GM19324 (cell line): ENCODE results near the gene MSANTD3.
"Not testable (repeated sequence)": the region's sequence is repeated elsewhere in the genome, so short reads cannot be mapped to it uniquely, and the experiment has no call there.

Experiments
- ATAC-seq: cut with Tn5 transposase; IDR thresholded peaks from one replicate; pipeline ENCODE4 v1.9.1; 2021; ENCODE audit warnings: mild to moderate bottlenecking, moderate library complexity; ENCODE audit not compliant: unreplicated experiment, low FRiP score

Gene MSANTD3, protein sequence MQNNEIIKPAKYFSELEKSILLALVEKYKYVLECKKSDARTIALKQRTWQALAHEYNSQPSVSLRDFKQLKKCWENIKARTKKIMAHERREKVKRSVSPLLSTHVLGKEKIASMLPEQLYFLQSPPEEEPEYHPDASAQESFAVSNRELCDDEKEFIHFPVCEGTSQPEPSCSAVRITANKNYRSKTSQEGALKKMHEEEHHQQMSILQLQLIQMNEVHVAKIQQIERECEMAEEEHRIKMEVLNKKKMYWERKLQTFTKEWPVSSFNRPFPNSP

DNA sequence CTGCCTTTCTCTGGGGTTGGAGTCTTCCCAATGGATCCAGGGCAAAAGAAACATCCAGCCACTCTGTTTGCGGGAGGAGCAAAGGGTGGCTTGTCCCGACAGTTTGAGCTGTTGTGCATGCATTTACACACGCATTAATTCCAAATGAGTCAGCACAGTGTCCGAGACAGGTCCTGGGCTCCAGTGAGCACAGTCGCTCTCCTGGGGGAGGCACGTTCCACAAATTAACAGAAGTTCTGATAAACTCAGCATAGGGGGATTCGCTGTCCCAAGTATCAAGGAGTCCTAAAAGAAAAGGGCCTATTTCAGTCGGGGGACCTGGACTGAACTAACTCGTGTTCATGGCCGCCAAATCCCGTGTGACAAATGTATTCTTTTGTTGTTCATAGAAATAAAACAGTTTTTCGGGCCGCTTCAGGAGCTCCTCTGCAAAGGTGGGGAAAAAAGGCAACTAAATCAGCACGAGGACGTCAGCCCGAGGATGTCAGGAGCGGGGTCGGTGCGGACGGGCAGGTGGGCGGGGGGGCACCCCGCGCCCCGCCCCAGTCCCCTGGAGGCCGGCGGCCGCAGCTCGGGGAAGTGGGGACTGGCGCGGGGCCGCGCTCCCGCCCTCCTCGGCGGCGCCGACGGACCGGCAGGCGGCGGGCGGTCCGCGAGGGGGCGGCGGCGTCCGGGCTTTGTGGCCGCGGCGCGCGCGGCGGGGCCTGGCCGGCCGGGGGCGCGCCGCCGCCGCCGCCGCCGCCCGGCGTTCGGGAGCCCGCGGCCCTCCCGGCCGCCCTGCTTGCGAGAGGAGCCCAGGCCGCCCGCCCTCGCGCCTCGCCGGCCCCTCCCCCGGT lies at the start of gene MSANTD3:
MSANTD3 (plus strand) TSS at position 614 of the 836 bp plus-strand sequence. CDS start 14,796 bp downstream, outside the sequence.
- ATAC-seq: peak; percentile 82

DNA sequence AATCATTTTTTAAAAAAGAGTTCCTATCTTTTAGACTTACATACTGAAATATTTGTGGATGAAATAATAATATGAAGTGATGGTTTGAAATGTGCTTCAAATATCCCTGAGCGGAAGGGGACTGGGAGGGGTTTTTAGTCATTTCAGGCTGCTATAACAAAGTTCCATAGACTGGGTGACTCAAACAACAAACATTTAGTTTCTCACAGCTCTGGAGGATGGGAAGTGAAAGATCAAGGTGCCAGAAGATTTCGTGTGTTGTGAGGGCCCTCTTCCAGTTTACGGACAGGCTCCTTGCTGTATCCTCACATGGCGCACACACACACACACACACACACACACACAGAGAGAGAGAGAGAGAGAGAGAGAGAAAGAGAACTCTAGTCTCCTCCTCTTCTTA lies 47.1 kb upstream of the MSANTD3 start:
- no peak for ATAC-seq

DNA sequence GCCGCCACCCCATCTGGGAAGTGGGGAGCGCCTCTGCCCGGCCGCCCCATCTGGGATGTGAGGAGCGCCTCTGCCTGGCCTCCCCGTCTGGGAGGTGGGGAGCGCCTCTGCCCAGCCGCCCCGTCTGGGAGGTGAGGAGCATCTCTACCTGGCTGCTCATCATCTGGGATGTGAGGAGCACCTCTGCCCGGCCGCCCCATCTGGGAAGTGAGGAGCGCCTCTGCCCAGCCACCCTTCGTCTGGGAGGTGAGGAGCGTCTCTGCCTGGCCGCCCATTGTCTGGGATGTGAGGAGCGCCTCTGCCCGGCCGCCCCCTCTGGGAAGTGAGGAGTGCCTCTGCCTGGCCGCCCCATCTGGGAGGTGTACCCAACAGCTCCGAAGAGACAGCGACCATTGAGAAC lies 34.0 kb upstream of the MSANTD3 start:
- ATAC-seq: not testable (repeated sequence)

DNA sequence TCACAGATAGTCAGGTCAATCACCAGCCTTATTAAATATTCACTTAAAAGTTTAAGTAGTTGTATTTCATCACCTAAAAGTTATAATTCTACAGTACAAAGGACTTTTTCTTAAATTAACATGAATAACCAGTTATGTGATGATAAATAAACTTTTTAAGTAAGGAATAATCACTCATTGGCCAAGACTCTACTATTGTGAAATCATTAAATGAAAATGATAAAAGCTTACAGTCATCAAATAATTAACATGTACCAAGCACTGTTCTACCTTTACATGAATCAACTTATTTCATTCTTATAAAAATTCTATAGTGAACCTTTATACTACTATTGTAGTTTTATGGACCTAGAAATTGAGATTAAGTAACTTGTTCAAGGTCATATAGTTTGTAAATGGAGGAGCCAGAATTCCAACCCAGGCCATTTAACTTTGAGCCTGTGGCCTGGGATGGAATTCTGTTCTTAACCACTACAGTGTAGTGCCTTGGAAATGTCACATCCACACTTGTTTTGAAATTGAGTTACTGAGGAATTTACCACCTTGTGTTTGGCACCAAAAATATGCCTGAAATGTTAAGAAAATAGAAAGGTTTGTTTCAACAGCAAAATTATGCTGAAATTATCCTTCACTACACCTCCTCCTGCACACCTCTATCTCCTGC lies 32.8 kb upstream of the MSANTD3 start:
- ATAC-seq: no peak

DNA sequence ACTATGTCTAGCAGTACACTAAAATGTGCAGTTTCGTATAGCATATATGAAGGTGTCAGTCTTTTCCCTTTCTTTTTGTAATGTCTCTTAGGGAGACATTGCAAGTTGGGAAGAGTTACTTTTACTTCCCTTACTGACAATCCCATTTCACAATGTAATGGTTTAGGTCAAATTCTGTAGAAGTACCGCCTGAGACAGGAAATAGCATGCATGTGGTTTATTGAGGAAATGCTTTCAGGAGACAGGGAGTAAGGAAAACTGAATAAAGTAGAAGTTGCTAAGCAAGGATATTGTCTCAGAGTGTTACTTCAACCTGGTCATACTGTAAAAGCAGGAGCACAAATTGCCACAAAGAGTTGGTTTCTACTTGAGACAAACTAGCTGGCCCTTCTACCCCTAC lies 32.1 kb upstream of the MSANTD3 start:
- ATAC-seq: no peak

DNA sequence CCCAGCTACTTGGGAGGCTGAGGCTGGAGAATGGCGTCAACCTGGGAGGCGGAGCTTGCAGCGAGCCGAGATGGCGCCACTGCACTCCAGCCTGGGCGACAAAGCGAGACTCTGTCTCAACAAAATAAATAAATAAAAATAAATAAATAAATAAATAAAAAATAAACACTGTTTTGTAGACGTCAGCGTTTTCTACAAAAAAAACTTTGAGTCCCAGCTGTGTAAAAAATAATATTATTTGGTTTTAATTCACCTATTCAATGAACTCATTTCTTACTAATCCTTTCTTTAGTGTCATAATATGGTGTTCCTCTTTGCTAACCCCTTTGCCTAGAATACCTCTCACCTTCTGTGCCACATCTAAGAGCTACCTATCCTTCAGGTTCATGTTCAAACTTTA lies 30.2 kb upstream of the MSANTD3 start:
- no peak for ATAC-seq

DNA sequence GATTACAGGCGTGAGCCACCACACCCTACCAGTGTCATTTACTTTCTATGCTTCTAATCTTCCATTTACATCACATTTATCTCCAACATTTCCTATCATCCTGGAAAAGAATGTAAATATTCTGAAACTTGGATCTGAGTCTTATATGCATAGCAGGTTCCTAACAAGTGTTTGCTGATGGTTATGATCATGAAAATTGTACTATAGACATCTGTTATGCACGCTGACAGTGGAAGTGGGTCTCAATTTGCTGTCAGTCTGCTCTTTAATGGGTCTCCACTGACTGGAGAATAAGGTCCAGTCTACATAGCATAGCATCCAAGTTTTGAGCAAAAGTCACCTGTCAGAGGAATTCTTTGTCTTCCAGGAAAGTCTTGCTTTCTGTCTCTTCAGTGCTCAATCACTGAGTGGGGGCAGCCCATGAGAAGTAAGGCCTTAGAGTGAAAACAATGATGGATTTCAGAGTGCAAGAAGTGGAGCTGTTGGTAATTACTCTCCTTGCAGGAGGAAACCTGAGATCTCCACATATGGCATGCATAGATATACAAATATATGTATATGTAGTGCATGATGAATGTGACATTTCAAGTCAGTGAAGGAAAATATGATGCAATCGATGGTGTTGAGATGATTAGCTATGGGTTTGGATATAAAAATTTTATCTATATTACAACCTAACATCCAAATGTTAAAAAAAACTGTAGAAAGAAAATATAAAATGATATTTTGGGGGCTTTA lies 29.2 kb upstream of the MSANTD3 start:
- ATAC-seq: no peak

DNA sequence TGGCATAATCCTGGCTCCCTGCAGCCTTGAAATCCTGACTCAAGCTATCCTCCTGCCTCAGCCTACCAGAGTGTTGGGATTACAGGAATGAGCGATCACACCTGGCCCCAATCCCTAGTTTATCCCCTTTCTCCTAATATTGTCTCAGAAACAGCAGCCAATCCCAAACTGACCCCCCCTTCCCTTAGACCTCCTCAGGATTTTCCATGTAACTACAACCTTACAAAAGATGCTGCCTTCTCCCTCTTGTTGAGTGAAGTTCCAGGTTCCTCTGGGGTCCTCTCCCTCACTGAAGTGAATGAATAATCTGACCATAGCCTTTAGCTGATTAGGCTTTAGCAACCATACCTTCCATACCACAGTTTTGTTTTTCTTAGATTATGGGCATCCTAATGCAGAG lies 25.9 kb upstream of the MSANTD3 start:
- no peak for ATAC-seq

DNA sequence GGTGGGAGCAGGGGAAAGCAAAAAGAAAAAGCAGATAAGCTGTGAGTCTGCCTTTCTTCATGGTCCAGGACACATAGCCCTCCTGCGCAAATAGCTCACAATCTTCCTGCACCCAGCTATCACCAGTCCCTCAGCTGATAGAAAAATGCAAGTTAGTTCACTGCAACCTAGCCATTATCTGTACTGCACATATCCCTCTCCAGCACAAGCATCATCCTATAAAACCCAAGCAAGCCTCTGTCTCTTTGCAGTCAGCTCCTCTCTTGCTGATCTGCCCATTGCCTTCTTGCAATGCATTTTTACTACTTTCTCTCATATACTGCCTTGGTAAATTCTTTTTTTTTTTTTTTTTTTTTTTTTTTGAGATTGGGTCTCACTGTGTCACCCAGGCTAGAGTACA lies 20.0 kb upstream of the MSANTD3 start:
- no peak for ATAC-seq

DNA sequence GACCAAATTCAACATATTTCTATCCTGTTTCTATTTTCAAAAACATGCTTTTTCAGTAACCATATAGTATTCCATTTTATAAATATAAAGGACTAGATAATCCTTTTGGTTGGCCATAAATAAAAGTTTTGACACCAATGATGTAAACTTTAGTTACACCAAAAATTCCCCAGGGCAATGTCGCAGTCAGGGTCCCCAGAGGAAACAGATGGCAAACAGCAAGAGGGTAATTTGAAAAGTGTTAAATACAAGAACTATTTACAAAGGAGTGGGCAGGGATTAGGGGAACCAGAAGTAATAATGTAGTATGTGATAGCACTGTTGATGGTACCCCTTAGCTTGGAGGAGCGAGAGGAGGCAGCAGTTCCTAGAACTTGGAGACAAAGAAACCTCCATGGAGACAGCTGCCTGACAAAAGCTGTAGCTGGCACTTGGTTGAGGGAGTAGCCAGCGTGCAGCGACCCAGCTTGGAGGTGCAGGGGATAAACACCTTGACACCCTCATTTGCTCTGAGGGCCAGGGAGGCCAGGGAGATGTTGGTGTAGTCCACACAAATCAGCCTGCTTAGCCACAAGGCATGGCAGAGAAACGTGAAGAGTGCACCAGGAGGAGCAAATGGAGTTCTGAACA lies 18.3 kb upstream of the MSANTD3 start:
- no peak for ATAC-seq

DNA sequence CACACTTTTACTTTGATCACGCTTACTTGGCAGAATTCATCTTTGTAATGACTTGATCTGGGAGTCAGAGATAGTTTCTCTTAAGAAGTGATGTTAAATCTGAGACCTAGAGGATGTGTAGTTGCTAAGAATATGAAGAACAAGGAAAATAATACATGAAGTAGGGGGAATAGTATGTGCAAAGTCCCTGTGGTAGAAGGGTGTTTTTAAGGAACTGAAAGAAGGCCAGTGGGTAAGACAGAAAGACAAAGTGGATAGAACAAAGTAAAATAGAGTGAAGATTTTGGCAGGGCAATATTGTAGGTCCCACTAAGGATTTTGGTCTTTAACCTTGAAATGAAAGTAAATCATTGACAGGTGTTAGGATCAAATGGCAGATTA lies 17.8 kb upstream of the MSANTD3 start:
- ATAC-seq: no peak

DNA sequence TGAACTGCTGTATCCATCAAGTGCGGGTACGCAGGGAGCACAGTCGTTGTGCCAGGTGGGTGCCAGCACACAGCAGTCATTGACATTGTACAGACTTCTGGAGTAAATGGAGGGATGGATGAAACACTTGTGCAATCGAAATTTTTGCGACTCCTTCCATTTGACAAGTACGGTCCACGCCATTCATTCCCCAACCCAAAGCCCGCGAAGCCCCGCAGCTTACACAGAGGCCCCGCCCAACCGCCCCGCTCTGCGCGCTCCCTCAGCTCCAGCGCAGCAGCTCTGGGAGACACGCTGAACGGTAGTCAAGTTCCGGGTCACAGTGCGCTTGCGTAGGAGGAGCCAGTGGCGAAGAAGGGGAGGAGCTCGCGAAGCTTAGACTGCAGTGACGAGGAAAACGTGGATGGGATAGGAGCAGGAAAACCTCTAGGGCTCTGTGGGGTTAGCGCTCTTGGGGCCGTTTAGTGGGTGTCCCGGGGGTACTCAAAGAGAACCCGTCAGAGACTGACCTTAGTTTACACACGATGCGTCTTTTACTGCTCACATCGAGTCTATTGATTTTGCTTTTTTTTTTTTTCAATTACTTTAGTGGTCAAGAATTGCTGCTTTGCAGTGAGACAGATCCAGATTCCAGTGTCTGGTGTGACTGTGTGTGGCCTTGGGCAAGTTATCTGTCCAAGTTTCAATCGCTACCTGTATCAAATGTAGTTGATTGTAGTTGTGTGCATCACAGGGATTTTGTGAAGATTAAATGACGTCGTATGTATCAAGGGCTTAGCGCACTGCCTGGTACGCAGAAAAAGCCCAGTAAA lies 15.3 kb upstream of the MSANTD3 start:
- peak; percentile 99 for ATAC-seq

DNA sequence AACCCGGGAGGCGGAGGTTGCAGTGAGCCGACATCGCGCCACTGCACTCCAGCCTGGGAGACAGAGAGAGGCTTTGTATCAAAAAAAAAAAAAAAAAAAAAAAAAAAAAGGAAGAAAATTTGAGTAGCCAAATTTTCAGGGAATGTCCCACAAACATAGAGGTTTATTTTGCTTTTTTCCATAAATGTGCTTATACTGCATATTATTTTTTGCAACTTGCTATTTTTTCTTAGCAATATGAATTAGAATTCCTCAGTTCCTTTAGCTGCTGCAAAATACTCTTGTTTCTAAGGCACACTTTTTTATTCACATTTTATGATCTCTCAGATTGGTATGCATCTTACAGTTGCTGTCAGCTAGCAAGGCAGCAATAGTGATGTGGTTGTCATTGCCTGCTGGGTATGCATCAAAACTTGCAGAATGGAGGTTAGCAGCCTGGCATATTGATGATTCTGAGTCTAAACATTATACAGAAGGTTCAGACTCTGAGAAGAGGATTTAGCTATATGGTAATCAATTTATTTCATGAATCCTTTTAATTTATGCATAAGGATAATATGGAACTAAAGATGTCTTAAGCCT lies 13.0 kb upstream of the MSANTD3 start:
- no peak for ATAC-seq

DNA sequence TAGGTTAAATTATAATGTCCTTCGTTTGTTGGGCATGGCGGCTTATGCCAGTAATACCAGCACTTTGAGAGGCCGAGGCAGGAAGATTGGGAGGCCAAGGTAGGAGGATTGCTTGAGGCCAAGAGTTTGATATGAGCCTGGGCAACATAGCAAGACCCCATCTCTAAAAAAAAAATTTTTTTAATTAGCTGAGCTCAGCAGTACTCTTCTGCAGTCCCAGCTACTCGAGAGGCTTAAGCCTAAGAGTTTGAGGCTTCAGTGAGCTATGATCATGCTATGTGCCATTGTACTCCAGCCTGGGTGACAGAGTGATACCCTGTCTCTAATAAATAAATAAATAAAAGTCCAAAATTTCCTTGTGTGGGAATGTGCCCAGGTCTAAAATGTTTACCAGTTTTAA lies 9.1 kb upstream of the MSANTD3 start:
- ATAC-seq: no peak

DNA sequence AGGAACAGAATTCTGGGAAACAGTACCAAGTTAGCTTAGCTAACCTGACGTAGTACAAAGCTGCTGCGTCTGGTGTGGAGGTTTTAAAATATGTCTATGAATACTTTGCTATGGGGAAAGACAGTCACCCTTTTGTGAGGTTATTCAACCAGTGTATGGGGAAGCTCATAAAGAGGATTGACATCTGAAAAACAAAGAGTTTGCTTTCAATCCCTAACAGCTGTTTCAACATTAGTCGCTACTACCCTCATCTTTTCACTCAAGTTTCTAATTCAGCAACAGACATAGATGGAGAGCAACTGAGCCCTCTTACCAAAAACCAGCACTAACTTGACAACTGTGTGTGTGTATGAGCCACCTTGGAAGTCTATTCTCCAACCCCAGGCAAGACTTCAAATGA lies 7.8 kb upstream of the MSANTD3 start:
- no peak for ATAC-seq

DNA sequence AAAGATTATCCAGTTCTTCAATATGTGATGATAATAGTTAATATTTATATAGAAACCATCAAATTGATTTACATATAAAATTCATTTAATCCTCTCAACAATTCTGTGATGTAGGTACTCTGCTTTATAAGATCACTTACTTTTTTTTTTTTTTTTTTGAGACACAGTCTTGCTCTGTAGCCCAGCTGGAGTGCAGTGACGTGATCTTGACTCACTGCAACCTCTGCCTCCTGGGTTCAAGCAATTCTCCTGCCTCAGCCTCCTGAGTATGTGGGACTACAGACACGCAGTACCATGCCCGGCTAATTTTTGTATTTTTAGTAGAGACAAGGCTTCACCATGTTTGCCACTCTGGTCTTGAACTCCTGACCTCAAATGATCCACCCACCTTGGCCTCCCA lies 5.8 kb upstream of the MSANTD3 start:
- ATAC-seq: not testable (repeated sequence)

DNA sequence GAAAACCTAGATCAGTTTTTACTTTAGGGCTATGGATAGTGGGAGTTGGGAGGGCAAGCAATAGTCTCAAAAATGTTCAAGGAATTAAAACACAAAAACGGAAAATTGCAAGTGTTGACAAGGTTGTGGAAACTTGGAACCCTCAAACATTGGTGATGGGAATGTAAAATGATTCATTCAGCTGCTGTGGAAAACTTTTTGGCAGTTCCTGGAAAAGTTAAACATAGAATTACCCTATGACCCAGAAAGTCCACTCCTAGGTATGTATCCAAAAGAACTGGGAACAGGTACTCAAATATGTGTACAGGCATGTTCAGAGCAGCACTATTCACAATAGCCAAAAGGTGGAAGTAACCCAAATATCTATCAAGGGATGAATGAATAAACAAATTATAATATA lies 1.2 kb upstream of the MSANTD3 start:
- ATAC-seq: no peak

DNA sequence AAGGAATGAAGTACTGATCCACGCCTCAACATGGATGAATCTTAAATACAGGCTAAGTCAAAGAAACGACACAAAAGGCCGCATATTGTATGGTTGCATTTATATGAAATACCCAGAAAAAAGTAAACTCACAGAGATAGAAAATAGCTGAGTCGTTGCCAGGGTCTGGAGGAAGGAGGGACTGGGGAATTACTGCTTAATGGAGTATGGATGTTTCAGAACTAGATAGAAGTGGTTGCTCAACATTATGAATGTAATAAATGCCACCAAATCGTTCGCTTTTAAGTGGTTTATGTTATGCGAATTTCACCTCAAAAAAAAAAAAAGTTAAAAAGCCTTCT lies 784 bp upstream of the MSANTD3 start:
- no peak for ATAC-seq
